Mesendoderm (in vitro differentiated cells): ENCODE data around the gene GRHL1.

ENCODE experiments used
- DNase-seq: peaks from one replicate; pipeline ENCODE4 v3.0.0; 2013
- H2AK5ac ChIP-seq: 2 replicates; pipeline ENCODE4 v1.6.1; 2013; ENCODE audit warnings: low read length, inconsistent platforms
- H2BK120ac ChIP-seq: 2 replicates; pipeline ENCODE4 v1.6.1; 2013; ENCODE audit warnings: low read depth, mild to moderate bottlenecking, low read length, moderate library complexity, mixed read lengths
- H2BK15ac ChIP-seq: replicated peaks from 2 replicates; pipeline ENCODE4 v1.6.1; 2013; ENCODE audit warnings: low read depth, mild to moderate bottlenecking, moderate library complexity
- H2BK5ac ChIP-seq: 2 replicates; pipeline ENCODE4 v1.6.1; 2013; ENCODE audit warnings: low read length, inconsistent platforms
- H3K18ac ChIP-seq: 2 replicates; pipeline ENCODE4 v1.6.1; 2013; ENCODE audit warnings: mild to moderate bottlenecking, low read length, mixed read lengths
- H3K23ac ChIP-seq: one replicate; pipeline ENCODE4 v1.6.1; 2013; ENCODE audit warnings: low read length
- H3K27ac ChIP-seq: 2 replicates; pipeline ENCODE4 v1.5.1; 2013; ENCODE audit warnings: low read depth, mild to moderate bottlenecking, inconsistent platforms, low read length, moderate library complexity
- H3K27me3 ChIP-seq: 2 replicates; pipeline ENCODE4 v1.6.1; 2013; ENCODE audit warnings: low read length, control low read depth, mild to moderate bottlenecking, inconsistent platforms; ENCODE audit not compliant: insufficient read depth, poor library complexity
- H3K36me3 ChIP-seq: 2 replicates; pipeline ENCODE4 v1.6.1; 2013; ENCODE audit warnings: low read length, inconsistent platforms; ENCODE audit not compliant: control insufficient read depth, insufficient read depth
- H3K4ac ChIP-seq: one replicate; pipeline ENCODE4 v1.6.1; 2013; ENCODE audit warnings: low read depth, mild to moderate bottlenecking, low read length, moderate library complexity
- H3K4me1 ChIP-seq: 2 replicates; pipeline ENCODE4 v1.6.1; 2013; ENCODE audit warnings: low read depth, low read length, inconsistent platforms; ENCODE audit not compliant: control insufficient read depth
- H3K4me2 ChIP-seq: 2 replicates; pipeline ENCODE4 v1.6.1; 2013; ENCODE audit warnings: low read length
- H3K4me3 ChIP-seq: 2 replicates; pipeline ENCODE4 v1.5.1; 2013; ENCODE audit warnings: mild to moderate bottlenecking, low read length
- H3K56ac ChIP-seq: one replicate; pipeline ENCODE4 v1.6.1; 2013; ENCODE audit warnings: low read length
- H3K79me1 ChIP-seq: 2 replicates; pipeline ENCODE4 v1.6.1; 2013; ENCODE audit warnings: low read length, inconsistent platforms
- H3K79me2 ChIP-seq: 2 replicates; pipeline ENCODE4 v1.6.1; 2013; ENCODE audit warnings: mild to moderate bottlenecking, low read length; ENCODE audit not compliant: control insufficient read depth, insufficient read depth
- H3K9ac ChIP-seq: 2 replicates; pipeline ENCODE4 v1.6.1; 2013; ENCODE audit warnings: low read length, inconsistent platforms
- H4K5ac ChIP-seq: one replicate; pipeline ENCODE4 v1.6.1; 2013; ENCODE audit warnings: low read length
- H4K8ac ChIP-seq: one replicate; pipeline ENCODE4 v1.6.1; 2013; ENCODE audit warnings: low read depth, mild to moderate bottlenecking, control low read depth, low read length, moderate library complexity
- WGBS: extraction: QIAGEN DNeasy Blood & Tissue Kit; methylation state at CpG from one replicate; pipeline ENCODE4 v1.1.7; 2013; ENCODE audit warnings: low lambda C conversion rate, missing lambda C conversion rate; ENCODE audit not compliant: insufficient coverage; ENCODE audit errors: extremely low coverage; 5-methylcytosine and 5-hydroxymethylcytosine counted together

GRHL1 gene

GRCh38 chr2:9954136-9954535 is 2.6 kb downstream of the GRHL1 start:
- no peak overlapping the region for H3K27ac ChIP-seq
- H3K9ac ChIP-seq = no peak overlapping the region
- H2AK5ac ChIP-seq = no peak overlapping the region
- H3K79me2 ChIP-seq = no peaks in the 10 kb centered on the region
- no peak overlapping the region for H4K5ac ChIP-seq
- no peak overlapping the region for H3K18ac ChIP-seq
- H3K79me1 ChIP-seq = no peaks in the 10 kb centered on the region
- WGBS = no CpG with 5 or more reads among the region's 3 CpGs
- no peak for DNase-seq
- peaks cover 7% of the 10 kb centered on the region for H3K27me3 ChIP-seq
- no peak overlapping the region for H3K23ac ChIP-seq
- no peak overlapping the region for H4K8ac ChIP-seq
- H2BK120ac ChIP-seq = no peak overlapping the region
- no peak overlapping the region for H2BK5ac ChIP-seq
- H3K56ac ChIP-seq = no peak overlapping the region
- H3K4me2 ChIP-seq = no peak overlapping the region
- H3K4ac ChIP-seq = no peak overlapping the region
- H3K36me3 ChIP-seq = no peaks in the 10 kb centered on the region
- H3K4me3 ChIP-seq = no peak overlapping the region
- no peaks in the 10 kb centered on the region for H3K4me1 ChIP-seq
- no peak overlapping the region for H2BK15ac ChIP-seq

- no peak overlapping the region for H3K23ac ChIP-seq
- H3K4me1 ChIP-seq = no peaks in the 10 kb centered on the region
- H3K27ac ChIP-seq = no peak overlapping the region
- no peak overlapping the region for H3K18ac ChIP-seq
- peaks cover under 1% of the 10 kb centered on the region for H3K27me3 ChIP-seq
- H2BK5ac ChIP-seq = no peak overlapping the region
- H2AK5ac ChIP-seq = no peak overlapping the region
- no peak overlapping the region for H3K56ac ChIP-seq
- H3K79me1 ChIP-seq = no peaks in the 10 kb centered on the region
- no peak overlapping the region for H3K9ac ChIP-seq
- no peak overlapping the region for H4K8ac ChIP-seq
- H3K79me2 ChIP-seq = no peaks in the 10 kb centered on the region
- H3K36me3 ChIP-seq = no peaks in the 10 kb centered on the region
- H3K4me3 ChIP-seq = no peak overlapping the region
- H2BK15ac ChIP-seq = no peak overlapping the region
- WGBS = no CpG with 5 or more reads among the region's 8 CpGs
- H3K4ac ChIP-seq = no peak overlapping the region
- H3K4me2 ChIP-seq = no peak overlapping the region
- no peak overlapping the region for H2BK120ac ChIP-seq
- H4K5ac ChIP-seq = no peak overlapping the region
- no peak for DNase-seq
These were observed 6.6 kb downstream of the GRHL1 start for GRCh38 chr2:9958057-9958456.

GRCh38 chr2:9959262-9959661 is 7.8 kb downstream of the GRHL1 start:
- Histone ChIP-seq H2BK15ac (no peak overlapping the region), H3K4me3 (no peak overlapping the region), H3K36me3 (no peaks in the 10 kb centered on the region), H3K4ac (no peak overlapping the region), H3K23ac (no peak overlapping the region), H2BK120ac (no peak overlapping the region), H3K79me1 (no peaks in the 10 kb centered on the region), H4K8ac (no peak overlapping the region), H3K27me3 (no peaks in the 10 kb centered on the region), H3K4me2 (no peak overlapping the region), H3K4me1 (no peaks in the 10 kb centered on the region), H4K5ac (no peak overlapping the region), H3K18ac (no peak overlapping the region), H2AK5ac (no peak overlapping the region), H3K79me2 (no peaks in the 10 kb centered on the region), H3K9ac (no peak overlapping the region), H3K27ac (no peak overlapping the region), H2BK5ac (no peak overlapping the region), H3K56ac (no peak overlapping the region)
- DNase-seq = no peak
- WGBS = no CpG with 5 or more reads among the region's 3 CpGs

- Histone ChIP-seq H3K36me3 (no peaks in the 10 kb centered on the region), H3K4me2 (no peak overlapping the region), H2BK120ac (no peak overlapping the region), H3K4me3 (no peak overlapping the region), H3K27me3 (no peaks in the 10 kb centered on the region), H3K18ac (no peak overlapping the region), H3K79me2 (no peaks in the 10 kb centered on the region), H3K4ac (no peak overlapping the region), H4K8ac (no peak overlapping the region), H4K5ac (no peak overlapping the region), H3K23ac (no peak overlapping the region), H3K9ac (no peak overlapping the region), H3K56ac (no peak overlapping the region), H2BK5ac (no peak overlapping the region), H3K4me1 (no peaks in the 10 kb centered on the region), H2BK15ac (no peak overlapping the region), H2AK5ac (no peak overlapping the region), H3K79me1 (no peaks in the 10 kb centered on the region), H3K27ac (no peak overlapping the region)
- WGBS = no CpG with 5 or more reads among the region's 10 CpGs
- DNase-seq = peak; percentile 57
These were observed 9.5 kb downstream of the GRHL1 start for GRCh38 chr2:9961013-9961412.

- no peaks in the 10 kb centered on the region for H3K4me1 ChIP-seq
- H2AK5ac ChIP-seq = no peak overlapping the region
- no peak overlapping the region for H3K23ac ChIP-seq
- no peak overlapping the region for H2BK5ac ChIP-seq
- H2BK120ac ChIP-seq = no peak overlapping the region
- H3K79me2 ChIP-seq = no peaks in the 10 kb centered on the region
- H4K8ac ChIP-seq = no peak overlapping the region
- no peak for DNase-seq
- no peak overlapping the region for H3K18ac ChIP-seq
- no peak overlapping the region for H3K4me2 ChIP-seq
- H3K27ac ChIP-seq = no peak overlapping the region
- no peaks in the 10 kb centered on the region for H3K79me1 ChIP-seq
- no peaks in the 10 kb centered on the region for H3K36me3 ChIP-seq
- no peak overlapping the region for H3K4me3 ChIP-seq
- no CpG with 5 or more reads among the region's 7 CpGs for WGBS
- H3K27me3 ChIP-seq = no peaks in the 10 kb centered on the region
- H4K5ac ChIP-seq = no peak overlapping the region
- no peak overlapping the region for H3K9ac ChIP-seq
- no peak overlapping the region for H3K4ac ChIP-seq
- H2BK15ac ChIP-seq = no peak overlapping the region
- H3K56ac ChIP-seq = no peak overlapping the region
These were observed 13.0 kb downstream of the GRHL1 start for GRCh38 chr2:9964334-9964980.
